NCI-H748 (cell line): ENCODE results near the gene HOXB6.

ENCODE experiments used
- DNase-seq: peaks from one replicate; lab custom pipeline; 2025; ENCODE audit not compliant: unreplicated experiment; lab: John Stamatoyannopoulos, UW

The HOXB6 gene

DNA sequence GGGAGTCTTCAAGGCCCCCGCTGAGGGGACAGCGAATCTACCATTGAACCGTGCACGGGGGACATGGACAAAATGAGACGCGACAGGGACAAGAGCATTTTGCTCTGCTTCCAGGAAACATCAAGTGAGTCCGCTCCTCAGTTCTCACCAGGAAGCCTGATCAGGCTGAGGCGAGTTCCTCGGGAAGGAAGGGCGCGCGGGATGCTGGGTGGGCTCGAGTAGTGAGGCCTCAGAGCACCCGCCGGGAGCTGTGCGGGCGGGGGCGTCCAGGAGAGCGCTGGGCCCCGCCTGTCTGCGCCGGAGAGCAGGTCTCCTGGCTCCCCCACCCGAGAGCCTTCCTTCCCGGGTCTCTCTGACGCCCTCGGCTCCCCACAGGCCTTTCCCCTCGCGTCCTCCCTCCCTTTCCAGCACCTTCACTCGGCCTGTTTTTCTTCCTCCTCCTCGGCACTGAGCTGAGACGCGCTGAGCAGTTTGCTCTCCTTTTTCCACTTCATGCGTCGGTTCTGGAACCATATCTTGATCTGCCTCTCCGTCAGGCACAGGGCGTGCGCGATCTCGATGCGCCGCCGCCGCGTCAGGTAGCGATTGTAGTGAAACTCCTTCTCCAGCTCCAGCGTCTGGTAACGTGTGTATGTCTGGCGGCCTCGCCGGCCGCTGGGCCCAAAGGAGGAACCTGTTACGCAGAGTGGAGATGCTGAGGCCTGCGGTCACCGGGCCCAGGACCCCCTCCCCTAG lies 8.6 kb downstream of the HOXB6 start:
- peak; percentile 46 for DNase-seq

DNA sequence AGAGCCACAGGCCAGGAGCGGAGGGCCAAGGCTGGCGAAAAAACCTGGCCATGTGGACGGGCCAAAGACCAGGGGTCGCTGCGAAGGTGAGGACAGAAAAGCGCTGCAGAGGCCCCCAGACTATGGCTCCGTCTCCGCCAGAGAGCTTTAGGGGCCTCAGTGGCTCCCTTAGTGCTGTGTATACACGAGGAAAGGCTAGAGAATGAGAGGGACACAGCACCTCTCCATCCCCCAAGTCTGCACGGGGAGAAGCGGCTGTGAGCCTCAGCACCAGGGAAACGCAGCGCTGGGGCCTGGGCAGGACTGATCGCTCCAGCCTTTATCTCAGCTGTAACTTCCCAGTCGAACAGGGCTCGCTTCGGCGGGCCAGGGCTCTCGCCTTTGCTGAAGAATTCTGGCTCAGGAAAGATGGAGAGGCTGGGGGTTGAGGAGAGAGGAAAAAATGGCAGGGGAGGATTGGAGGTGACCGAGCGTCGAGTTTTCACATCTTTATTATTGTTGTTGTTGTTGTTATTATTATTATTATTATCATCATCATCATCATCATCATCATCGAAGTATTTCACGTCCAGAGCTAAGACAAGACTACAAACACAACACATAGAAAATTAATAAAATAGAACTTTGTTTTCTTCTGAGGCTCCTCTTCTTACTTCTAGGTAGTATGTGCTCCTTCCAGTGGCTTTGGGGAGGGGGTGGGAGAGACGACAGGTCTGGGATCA lies 9.3 kb downstream of the HOXB6 start:
- no peak for DNase-seq

DNA sequence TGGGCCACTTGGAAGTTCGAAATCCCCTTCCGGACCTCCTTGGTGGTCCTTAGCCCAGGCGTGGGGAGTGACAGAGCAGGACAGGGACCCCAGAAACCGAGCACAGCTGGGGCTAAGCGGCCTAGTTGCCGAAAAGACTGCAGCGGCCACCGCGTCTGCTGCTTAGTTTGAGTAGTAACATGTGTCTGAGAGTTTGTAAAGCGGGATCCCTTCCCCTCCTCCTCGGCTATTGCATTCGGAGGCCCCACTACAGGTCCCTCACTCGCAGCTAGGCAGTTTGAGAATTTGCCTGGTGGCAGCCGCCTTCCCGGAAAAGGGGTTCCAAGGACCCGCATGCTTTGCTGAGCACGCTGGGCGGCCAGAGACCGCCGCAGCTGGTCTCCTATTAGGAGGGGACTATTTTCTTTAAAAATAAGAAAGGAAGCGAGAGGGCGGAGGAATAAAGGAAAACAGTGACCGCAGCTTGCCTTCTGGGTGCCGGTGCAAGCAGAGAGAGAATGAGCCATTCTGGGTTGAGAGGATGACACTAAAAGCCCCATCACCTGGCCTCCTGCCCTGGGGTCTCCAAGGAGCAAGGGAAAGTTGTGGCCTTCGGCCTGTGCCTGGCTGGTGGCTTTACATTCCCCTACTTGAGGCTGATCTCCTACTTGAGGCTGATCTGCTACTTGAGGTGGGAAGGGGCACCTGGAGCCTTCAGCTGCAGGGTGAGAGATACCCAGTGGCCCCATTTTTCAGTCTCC lies 10.1 kb downstream of the HOXB6 start:
- DNase-seq: no peak

GRCh38 chr17:48593840-48594537 lies 10.8 kb downstream of the HOXB6 start:
- DNase-seq: peak; percentile 94

DNA sequence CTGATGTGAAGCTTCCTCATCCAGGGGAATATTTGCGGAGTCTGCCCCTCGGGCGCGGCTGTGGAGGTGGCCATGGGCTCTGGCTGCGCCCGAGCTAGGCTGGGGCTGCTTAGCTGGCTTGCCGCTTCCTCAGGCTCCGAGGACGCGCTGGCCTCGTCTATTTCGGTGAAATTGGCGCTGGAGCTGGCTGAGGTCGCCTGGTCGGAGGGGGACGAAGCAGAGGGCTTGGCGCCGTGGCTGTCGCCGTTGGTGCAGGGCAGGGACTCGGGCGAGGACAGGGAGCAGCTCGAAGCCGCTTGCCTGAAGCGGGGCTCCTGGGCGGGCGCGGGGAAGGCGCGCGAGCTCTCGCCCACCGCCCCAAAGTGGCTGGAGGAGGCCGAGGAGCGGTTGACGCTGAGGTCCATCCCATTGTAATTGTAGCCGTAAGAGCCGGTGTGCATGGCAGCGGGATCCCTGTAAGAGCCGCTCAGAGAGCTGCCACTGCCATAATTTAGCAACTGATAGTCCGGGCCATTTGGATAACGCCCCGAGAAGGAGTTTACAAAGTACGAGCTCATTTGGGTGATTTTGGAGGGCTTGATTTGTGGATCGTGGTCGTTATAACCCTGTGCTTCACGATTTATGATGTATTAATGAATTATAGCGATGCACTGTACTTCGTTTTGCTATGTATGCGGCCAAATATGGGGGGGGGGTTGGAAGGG lies 11.5 kb downstream of the HOXB6 start, which contains the start of gene HOXB5:
TSS of gene HOXB5 (minus strand) at position 654 of the 704 bp plus-strand sequence. CDS start at position 557, 97 bp downstream.
- DNase-seq: peak; percentile 83

DNA sequence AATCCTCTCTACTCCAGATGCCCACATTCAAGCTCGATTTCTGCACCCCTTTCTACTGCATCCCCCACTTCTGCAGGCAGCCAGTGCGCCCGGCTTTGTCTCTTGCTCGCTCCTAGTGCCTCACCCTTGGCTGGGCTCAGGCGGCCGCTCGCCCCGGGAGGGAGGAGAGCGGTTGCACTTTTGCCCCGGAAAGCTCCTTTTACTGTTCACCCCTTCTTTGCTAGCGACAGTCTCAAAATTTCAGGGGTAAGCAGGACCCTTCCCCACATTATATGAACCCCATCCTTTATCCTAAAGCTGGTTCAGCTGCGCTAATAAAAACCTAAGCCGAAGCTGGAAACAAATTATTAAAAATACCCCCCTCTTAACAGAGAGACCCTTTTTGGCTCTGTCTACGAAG lies 12.2 kb downstream of the HOXB6 start:
- peak; percentile 24 for DNase-seq

- DNase-seq: no peak
These were observed 12.7 kb downstream of the HOXB6 start for GRCh38 chr17:48592057-48592514.

DNA sequence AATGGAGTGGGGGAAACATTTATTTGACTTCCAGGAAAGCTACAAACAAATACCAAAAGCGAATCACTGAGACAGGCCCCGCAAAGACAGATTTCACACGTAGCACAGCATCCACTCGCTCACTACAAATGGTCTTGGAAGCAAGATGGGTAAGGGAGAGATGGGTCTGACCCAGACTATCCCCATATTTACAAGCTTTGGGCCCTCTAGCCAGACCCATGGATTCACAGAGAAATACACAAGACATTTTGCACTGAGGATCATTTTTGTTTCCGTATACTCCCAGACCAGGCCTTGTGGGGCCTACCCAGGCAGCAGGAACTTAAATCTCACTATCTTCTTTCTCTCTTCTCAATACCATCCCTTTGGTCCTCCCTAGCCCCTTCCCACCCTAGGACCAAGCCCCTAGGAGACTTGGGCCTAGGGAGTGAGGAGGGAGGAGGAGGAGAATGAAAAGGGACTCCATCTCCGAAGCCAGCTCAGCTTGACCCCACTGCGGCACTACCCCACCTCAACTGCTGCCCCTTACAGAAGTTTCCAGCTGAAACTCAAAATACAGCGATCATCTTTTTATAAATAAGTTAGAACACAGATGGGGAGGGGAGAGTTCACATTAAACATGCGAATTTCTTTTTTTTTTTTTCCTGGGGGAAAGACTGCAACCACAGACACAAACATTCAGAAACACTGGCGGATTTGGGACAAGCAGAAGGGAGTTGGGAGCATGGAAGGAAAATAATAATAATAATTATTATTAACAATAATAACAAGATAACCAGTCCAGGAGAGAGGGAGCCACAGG lies 13.3 kb downstream of the HOXB6 start:
- no peak for DNase-seq

GRCh38 chr17:48590607-48591161 lies 14.1 kb downstream of the HOXB6 start:
- no peak for DNase-seq

DNA sequence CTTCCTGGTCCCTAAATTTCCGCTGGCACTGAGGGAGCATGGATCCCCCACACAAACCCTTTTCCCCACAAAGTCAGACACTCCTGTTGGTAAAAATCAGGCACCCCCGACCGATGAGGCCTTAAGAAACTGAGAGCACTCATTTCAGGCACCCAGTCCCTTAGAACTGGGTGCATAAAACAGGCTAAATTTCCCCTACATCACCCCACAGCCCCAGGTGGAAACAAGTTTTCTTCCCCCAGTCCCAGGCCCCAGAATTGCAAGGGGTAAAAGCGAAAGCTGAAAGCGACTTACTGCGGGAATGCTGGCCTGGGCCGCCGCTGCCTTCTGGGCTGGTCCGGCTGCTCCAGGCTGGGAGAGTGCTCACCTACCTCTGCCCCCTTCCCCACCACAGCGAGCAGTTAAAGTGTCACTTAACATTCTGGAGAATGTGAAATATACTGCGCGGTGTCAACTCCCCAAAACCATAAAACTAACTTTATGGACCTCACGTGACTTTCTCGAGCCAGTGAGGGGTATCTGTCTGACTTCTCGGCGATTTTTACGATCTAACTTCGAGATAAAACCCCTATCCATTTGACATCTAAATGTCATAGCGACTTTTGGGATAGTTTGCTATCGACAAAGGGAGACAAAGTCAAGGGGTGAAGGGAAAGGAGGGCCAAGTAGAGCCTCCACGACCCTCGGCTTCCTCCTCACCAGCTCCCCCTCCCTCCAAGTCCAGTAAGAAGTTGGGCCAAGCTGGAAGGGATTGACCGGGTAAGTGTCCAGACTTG lies 14.8 kb downstream of the HOXB6 start, which contains the start of gene HOXB3:
TSS of gene HOXB3 (minus strand) at position 411 of the 776 bp plus-strand sequence. CDS start 37,767 bp downstream, outside the sequence.
- no peak for DNase-seq

GRCh38 chr17:48589060-48589830 lies 15.5 kb downstream of the HOXB6 start:
- no peak for DNase-seq

- DNase-seq: no peak
These were observed 16.3 kb downstream of the HOXB6 start for GRCh38 chr17:48588528-48588927.

DNA sequence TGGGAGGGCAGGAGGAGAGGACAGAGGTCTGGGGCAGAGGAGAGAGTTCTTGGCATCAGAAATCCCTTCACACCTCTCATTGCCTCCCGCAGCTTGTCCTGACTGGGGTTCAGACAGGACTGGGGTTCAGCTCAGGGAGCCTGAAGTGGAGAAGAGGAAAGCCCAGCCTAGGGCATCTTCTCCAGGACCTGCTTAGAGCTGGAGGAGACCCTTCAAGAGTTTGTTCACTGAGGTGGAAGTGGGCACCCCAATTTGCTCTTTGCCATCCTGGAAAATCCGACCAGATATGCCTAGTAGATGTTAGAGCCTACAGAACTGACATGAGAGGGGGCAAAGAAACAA lies 16.7 kb downstream of the HOXB6 start:
- no peak for DNase-seq

DNA sequence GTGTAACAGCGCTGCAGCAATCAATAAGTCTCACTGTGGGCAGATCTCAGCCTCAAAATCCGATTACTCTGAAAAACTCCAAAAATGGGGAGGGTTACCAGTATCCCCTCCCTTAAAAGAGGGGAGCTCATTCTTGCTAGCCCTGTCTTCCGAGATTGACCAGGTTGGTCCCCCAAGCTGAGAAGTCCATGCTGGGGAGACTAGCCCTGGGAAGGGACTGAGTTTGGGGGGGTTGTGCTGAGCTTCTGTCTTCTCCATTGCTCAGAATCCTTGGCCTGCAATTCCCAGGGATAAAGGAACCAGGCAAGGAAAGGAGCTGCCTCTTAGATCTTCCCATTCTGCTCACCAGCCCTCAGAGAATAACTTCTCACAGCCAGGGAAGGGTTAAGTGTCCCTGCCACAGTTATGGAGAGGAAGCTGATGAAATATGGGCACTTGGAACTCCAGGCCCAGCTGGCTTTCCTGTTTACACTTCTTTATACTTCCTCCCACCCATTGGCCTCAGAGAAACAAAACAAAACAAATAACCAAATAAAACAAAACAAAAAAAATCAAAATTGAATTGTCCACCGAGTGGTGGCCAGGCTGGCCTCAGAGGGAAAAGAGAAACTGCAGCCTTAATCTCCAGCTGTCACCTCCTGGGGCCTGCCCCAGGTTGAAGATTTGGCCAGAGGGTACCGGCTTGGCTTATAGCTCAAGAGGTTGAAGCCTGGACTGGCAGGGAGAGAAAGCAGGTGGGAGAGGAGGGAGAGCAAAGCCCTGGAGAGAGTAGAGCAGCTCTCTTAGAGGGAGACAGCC lies 17.3 kb downstream of the HOXB6 start:
- peak; percentile 60 for DNase-seq

DNA sequence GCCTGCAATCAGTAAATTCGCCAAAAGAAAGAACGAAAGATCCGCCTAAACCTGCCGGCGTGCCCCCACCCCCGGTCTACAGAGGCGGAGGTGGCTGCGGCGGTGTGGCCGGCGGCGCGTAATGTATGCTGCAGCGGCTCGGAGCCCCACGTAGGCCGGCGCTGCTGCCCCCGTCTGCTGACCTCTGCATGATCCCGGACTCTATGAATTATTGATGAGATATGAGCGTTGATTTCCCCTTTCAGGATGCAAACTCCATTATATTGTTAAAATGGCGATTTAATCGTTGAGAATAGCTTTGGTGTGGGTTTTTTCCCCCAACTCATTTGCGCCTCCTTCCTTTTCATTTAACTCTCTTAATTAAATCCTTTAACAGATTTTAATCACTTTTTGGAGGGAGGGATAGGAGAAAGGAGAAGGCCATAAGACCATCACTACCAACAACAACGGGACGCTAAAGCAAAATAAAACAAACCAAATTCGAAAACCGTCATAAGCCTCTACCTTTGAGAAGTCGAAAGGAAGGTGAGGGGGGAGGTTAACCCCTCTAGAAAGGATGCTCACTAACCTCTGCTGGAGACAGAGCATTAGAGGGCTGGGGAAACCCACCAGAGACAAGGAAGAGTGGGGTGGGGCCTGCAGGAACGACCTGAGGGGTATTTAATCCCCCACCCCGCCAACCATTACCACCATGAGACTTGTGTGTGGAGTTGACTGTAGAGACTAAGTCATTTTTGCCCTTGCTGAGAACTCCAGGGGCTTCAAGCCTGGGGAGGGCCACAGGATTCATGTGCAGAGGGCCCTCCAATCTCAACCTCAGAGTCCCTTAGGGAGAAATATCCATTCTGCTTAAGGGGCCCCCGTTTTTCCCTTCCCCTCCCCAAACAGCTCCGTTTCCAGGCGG lies 18.2 kb downstream of the HOXB6 start:
- peak; percentile 56 for DNase-seq

DNA sequence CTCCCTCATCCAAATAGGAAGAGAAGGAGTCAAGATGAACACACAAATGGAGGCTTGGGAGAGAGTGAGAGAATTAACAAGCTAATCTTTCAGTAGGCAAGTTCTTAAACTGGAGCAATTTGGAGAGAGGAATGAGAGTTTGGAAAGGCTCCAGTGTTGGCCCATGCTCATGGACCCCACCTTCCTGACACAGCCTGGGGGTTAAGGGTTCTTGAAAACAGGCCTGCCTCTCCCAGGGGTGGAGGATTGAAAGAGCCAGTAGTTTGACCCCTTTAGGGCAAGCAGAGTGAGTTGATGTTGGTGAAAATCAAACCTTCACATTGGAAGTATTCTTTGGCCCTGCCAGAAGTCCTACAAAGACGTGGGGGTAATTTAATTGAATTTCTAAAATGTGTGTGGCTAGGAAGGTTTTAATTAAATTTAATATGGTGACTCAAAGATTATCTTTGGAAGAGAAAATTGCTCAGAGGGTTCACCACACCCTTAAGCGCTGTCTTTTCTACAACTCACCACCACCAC lies 20.5 kb downstream of the HOXB6 start:
- no peak for DNase-seq
